Mucosa of gallbladder (tissue), 1 donor: ENCODE data around the gene DGKI. TPM values are rescaled to one million over a fixed set of nuclear protein-coding genes. Genes with fewer than 3 reads are reported as not detected.

Experiments
- DNase-seq: peaks from one replicate; pipeline ENCODE4 v3.0.0-alpha.2; 2020; ENCODE audit warnings: low spot score
- total RNA-seq: library from RNA; stranded (reverse); gene quantifications from one replicate; pipeline ENCODE4 v1.2.1, GENCODE V29; 2021
- donor health status: DM: no; HTN: no; CAD: no.

Gene DGKI
- total RNA-seq, 1 donor from 2014 or later = 3.1 TPM

GRCh38 chr7:137417464-137417863 lies 429.3 kb downstream of the DGKI start:
- no peak for DNase-seq

- DNase-seq = no peak
Measured at GRCh38 chr7:137413901-137414300, 432.9 kb downstream of the DGKI start.

- no peak for DNase-seq
Measured at GRCh38 chr7:137411446-137411845, 435.3 kb downstream of the DGKI start.

- DNase-seq = no peak
Measured at GRCh38 chr7:137408126-137408525, 438.6 kb downstream of the DGKI start.

DNA sequence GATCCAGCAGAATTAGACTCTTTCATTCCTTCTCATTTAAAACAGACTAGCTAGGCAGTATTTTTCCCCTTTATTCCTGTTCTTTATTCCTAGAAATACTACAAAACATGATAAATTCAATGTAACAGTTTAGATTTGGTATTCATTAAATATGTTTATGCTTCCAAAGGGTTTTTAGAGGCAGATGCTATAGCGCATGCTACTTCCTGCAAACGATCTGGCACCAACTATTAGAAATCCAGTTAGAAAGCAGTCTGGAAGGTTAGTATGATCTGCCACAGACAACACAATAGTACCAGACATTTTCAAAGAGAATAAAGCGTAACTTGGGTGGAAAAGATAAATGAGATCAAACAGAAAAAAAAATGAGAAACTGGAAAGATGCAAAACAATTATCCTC lies 439.7 kb downstream of the DGKI start:
- DNase-seq = no peak

DNA sequence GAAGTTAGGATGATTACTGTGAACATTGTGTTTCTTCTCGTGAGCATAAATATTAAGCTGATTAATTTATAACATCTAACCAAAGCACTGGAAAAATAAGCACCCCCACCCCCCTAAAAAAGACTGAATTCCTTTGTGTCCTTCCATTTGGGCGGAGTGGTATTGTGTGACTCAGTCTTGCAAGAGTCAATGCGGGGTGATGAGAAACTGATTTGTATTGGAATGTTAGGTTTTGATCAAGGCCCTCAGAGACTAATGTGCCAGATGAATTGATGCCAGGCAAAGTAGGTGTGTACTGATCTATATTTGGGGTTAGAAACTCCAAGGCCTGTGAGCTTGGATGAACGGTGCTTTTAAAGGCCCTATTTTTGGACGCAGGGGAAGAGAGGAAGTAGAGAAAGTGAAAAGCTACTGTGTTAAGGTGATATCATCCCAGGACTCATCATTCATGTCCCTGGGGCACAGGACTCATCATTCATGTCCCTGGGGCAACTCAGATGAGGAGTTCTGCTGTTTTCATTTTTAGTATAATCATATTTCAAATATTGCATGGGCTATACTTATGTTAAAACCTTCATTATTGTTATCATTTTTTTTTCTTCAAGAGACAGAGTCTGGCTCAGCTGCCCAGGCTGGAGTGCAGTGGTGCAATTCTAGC lies 442.0 kb downstream of the DGKI start:
- no peak for DNase-seq

DNA sequence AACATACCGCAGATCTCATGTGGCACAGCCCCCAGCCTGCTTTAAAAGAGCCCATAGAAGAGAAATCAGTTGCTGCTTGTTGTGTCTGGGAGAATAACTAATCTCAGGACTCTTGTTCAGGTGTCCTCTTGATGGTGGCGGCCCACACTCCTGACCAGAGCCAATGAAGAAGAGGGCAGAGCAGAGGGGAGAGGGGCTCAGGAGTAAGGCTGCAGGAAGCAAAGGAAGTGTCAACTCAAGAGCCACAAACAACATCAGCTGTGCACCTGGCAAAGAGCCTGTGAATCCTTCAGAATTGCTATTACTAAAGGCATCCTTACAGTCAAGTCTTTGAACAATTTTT lies 443.4 kb downstream of the DGKI start:
- no peak for DNase-seq

DNA sequence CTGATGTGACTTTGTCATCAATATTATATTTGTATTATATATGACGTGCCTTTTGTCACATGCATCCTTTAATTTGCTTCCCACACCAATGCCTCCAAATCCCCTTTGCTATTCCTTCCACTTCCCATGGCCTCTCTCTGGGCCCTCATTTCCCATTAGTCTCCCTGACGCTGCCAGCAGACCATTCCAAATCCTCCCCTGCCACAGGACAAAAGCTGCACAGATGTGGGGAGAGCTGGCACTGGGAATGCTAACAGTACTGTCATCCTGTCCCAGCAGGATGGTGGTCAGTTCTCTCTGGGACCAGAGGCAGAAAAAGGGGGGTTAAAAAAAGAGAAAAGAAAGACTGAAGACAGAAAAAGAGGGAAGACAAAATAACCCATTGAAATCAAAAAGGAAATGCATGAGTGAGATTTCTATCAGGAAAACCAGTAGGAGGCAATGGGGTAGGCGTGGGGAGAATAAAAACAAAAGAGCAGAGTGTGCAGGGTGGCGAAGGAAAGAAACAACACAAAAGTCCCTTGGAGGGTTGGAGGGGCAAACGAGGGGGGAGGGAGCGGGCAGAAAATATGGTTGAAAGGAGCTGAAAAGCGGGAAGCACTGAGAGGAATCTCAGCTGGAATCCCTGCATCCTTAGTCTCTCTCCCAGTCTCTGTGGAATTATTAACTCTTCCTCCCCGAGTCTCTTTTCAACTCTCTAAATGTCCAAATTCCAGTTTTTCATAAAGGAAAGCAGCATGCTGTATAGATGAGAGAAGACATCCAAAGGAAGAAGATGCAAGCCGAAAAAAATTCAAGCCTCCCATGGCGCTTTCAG lies 444.0 kb downstream of the DGKI start:
- DNase-seq = no peak

DNA sequence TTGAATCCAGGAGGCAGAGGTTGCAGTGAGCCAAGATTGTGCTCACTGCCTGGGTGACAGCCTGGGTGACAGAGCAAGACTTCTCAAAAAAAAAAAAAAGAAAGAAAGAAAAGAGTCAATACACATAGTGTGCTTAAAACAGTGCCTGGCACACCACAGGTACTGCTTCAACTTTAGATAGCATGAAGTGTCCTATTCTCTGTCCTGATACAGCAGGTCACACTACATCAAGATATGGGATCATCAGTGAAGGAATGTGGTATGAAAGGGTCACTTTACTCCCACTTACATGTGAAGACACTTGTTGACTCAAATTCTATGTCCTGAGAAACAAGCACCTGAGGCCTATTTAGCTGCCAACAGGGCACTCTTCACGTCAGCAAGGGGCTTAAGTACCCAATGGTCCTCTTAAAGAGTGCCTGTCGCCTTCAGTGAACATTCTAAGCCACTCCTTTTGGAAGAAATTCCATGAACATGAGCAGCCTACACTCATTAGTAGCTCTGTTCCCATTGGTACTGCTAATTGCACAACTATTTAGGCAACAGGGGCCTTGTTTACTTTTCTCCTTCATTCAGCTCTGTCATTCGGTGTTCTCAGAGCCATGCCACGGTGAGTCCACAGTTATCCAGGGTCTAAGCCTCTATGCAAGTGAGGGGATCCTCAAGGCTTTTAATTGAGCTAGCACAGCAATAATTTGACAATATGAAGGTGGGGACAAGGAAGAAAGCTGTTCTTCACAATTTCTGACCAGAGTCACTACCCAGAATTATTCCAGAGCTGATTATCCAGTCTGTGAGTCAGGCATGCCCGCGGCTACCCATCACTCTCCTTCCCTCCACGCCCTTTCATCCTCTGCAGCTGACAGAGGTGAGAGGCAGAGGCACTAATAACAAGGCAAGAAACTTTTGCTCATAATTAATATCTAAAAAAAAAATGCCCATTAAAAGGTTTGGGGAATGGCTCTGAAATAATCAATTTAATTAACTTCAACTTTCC lies 446.6 kb downstream of the DGKI start:
- DNase-seq = no peak

- no peak for DNase-seq
Measured at GRCh38 chr7:137396051-137396450, 450.7 kb downstream of the DGKI start.

- no peak for DNase-seq
Measured at GRCh38 chr7:137395420-137395819, 451.4 kb downstream of the DGKI start.

DNA sequence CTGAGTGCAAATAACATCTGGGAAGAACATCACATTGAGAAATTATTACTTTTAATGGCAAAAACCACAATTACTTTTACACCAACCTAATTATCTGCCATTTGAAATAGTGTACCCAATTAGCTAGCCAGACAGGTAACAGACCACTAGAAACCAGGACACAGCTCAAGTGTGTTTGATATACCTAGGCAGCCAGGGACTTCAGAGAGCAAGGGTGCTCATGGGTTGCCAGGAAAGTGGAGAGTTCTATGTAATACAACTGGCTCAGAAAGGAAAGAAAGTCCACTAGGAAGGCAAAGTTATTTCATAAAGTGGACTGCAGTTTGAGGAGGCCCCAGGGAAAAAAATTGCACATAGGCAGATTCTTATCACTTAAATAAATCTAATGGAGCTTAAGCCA lies 453.2 kb downstream of the DGKI start:
- DNase-seq = no peak

DNA sequence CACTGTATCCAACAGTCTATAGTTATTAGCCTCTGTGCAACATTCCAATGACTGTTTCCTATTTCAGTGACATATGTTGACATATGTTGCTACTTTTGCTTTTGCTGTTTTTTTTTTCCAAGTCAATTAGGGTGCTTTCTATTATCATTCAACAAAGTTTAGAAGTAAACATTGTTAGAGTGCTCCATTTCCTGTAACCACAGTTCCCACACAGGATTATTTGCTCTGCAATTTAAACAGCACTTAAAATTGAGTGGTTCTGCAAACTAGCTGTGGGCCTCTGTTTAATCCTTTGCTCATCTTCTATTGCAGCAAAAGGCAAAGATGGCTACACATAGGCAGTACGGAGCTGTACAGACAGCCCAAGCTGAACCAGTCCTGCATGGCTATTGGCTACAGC lies 456.7 kb downstream of the DGKI start:
- no peak for DNase-seq

DNA sequence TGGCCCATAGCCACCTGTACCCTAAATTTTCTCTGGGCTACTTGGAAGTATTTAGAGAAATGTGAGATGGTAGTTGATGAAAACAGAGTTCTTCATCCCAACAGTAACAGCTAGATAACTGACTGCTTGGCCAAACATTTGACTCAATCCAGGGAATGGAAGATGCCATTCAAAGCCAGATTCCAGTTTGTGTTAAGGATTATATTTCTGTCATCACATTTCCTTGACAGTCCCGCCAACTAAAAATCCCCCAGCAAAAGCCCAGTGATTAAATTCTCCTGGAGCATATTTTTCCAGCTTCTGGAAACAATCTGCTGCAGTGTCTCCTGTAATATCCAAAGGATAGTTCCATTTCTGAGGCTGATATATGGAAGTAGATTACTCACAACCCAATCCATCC lies 457.9 kb downstream of the DGKI start:
- no peak for DNase-seq

- DNase-seq = no peak
Measured at GRCh38 chr7:137386966-137387365, 459.8 kb downstream of the DGKI start.

DNA sequence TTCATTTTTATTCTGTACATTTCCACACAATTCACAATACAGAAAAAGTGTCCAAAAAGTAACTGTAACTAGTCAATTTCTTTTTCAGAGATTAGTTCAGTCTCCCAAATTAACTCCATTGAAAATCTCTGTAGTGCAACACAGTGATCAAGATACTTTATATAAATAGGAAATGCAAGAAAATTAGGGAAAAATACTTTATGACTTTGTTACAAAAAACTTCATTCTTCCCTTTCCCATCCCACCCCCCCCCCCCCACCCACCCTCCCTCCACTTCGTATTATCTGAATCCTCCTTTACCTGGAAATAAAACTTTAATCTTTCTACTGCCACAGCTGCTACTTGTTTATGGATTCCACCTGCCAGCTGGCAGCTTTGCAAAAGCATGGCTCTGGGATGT lies 465.7 kb downstream of the DGKI start:
- DNase-seq = no peak

DNA sequence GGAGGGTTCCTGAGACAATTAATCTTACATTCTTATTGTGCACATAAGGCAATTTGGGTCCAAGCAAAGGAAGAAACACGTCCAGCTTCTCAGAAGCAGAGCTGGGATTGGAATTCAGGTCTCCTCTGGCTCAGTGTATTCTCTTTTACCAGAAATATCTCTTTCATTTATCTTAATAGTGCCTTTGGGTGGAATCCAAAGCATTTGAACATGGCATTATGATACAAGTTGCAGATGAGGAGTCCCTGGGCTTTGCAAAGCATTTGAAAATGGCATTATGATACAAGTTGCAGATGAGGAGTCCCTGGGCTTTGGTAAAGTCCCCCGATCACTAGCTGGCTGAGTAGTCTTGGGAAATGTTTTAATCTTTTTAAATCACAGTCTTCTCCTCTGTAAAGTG lies 473.3 kb downstream of the DGKI start:
- DNase-seq = no peak

GRCh38 chr7:137371616-137372015 lies 475.2 kb downstream of the DGKI start:
- DNase-seq = no peak

DNA sequence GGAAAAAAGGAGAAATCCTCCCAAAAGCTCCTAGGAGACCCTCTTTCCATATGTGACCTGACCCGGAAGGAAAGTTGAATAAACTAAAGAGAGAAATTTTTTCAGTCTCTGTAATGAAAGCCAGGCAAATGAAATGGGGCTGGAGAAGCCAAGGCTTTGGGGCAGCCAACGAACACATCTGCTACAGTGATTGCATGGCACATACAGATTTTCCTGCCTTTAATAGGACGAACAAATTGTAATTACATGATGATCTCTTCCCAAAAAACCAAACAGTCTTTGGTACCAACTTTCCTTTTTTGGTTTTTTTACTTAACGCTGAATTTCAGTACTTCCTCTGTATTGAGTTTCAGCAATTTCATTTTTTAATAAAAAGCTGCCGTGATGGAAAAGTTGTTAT lies 479.8 kb downstream of the DGKI start:
- no peak for DNase-seq

DNA sequence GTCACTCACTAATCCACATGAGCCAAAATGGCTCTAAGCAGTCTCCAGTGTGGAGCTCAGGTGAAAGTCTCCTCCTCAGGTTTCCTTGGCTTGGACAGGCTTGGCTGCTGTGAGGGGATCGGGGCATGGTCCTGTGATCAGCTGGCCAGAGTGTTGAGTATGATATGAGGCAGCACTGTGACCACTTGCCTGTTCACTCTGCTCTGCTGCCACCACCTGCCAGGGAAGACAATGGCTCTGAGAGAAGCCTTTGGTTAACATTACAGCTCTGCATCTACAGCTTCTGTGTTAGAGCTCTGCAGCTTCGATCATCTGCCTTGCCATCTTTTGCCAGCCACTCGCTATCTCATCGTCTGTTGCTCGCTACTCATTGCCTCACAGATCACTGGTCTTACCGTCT lies 483.1 kb downstream of the DGKI start:
- DNase-seq = no peak

GRCh38 chr7:137360087-137360679 lies 486.6 kb downstream of the DGKI start:
- DNase-seq = no peak

- DNase-seq = no peak
Measured at GRCh38 chr7:137354961-137355360, 491.8 kb downstream of the DGKI start.
